Mammary epithelial cell (primary cell): ENCODE results near the gene NRG3.

ENCODE experiments used
- CTCF ChIP-seq, 2 donors: IDR thresholded peaks in 1 of 2; conservative IDR thresholded peaks in 1 of 2; 2 replicates each; pipeline ENCODE4 v1.5.1; 2011 to 2012; ENCODE audit warnings: inconsistent platforms in 2 of 2, low read length in 2 of 2, mild to moderate bottlenecking in 2 of 2, control low read depth in 1 of 2, low read depth in 1 of 2; ENCODE audit not compliant: insufficient read depth in 1 of 2; ENCODE audit errors: extremely low read depth in 1 of 2
- EZH2 ChIP-seq: IDR thresholded peaks from 2 replicates; pipeline ENCODE4 v1.6.1; 2012; ENCODE audit warnings: low read length, inconsistent platforms, borderline replicate concordance

DNA sequence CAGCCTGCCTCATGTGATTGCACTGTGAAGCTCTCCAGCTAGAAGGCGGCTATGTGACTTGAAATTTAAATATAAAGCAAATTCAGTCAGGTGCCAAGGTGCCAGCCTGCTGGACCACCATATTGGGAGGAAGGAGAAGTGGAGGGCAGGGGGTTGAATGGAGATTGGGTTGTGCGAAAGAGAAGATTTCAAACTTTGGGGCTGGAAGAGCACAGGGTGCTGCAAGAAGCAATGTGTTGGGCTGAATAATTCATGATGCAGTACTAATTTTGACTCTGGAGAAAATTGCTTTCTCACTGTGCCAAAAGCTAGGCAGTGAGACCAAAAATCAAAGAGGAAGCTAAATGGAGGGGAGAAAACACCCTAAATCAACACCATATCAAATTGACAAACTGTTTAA, 335.3 kb downstream of the NRG3 start:
- TF ChIP-seq CTCF (conservative IDR thresholded peaks at IDR 0.05 in 1 of 2, IDR thresholded peaks at IDR 0.05 in 1 of 2; ENCODE audit: extremely low read depth in 1 of 2, insufficient read depth in 1 of 2, low read depth in 1 of 2, low read length in 2 of 2) (no peak), EZH2 (no peak)
